Measurements from ENCODE around the gene SND1. TPM values are rescaled to one million over a fixed set of nuclear protein-coding genes. Genes with fewer than 3 reads are reported as not detected.

The SND1 gene
- polyA plus RNA-seq, 3 donors = 67.1 to 171 (median 69.6) TPM

- WGBS, 3 donors = 40 to 47% (median 44%) methylated on average over 9 of the region's 9 CpGs
- H3K27ac ChIP-seq (ENCODE audit: low read depth, low read length) = no peak overlapping the region
Observed at GRCh38 chr7:128137181-128137580, 485.2 kb downstream of the SND1 start.

- no peak overlapping the region for H3K27ac ChIP-seq (ENCODE audit: low read depth, low read length)
Observed at GRCh38 chr7:128139406-128139805, 487.4 kb downstream of the SND1 start.

GRCh38 chr7:128141683-128142195 lies 489.7 kb downstream of the SND1 start:
- 87 to 90% (median 89%) methylated on average over 6 of the region's 6 CpGs for WGBS, 3 donors
- H3K27ac ChIP-seq (ENCODE audit: low read depth, low read length) = no peak overlapping the region

More at GRCh38 chr7:128139406-128139805, 487.4 kb downstream of the SND1 start:
- 63 to 84% (median 81%) methylated on average over 3 of the region's 3 CpGs for WGBS, 3 donors

Other genes with a start within 250 kb of the SND1 start
- 1 to 10 TPM; 3.8 to 8.7 (median 7.3) TPM for gene GCC1, start 66.6 kb upstream of the SND1 start, polyA plus RNA-seq
- 100 to 1,000 TPM; 152 to 179 (median 178) TPM for gene ARF5, start 63.8 kb upstream of the SND1 start, polyA plus RNA-seq
- gene FSCN3, start 58.5 kb upstream of the SND1 start, polyA plus RNA-seq = under 1 TPM in 2 of 3 donors, not detected in 1; 0.10 to 0.15 TPM
- not detected for gene PAX4, start 34.1 kb upstream of the SND1 start, polyA plus RNA-seq

All from adipose tissue (tissue), 3 donors.